ENCODE results near the gene L1CAM.

L1CAM gene

DNA sequence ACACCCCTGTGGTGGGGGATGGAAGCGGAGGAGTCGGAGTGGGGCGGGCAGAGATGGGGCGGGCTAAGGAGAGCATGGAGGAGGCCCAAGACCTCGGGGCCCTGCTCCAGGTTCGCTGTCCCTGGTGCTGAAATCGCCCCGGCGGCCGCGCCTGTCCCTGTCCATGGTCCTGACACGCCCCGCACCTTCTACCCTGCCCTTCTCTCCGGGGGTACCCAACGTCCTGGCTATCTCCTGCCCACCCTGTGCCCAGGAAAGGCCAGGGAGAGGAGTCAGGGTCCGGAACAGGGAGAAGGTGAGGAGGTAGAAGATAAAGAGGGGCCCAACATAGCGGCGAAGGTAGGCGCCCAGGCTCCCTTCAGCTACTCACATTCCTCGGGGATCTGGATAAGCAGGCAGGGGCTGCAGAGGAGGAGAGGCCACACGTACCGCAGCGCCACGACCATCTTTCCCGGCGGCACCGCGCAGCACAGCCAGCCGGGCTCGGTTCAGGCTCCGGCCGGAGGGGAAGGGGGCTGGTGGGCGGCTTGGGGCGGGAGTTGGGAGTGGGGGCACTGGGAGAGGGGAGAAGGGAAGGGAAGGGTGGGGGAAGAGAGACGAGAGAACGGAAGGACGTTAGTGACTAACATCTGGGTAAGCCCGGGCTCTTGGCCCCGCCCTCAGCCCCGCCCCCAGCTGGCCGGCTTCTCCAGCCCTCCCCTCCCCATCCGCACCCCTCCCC lies 10.4 kb downstream of the L1CAM start:
- DNase-seq: peak; percentile 62

DNA sequence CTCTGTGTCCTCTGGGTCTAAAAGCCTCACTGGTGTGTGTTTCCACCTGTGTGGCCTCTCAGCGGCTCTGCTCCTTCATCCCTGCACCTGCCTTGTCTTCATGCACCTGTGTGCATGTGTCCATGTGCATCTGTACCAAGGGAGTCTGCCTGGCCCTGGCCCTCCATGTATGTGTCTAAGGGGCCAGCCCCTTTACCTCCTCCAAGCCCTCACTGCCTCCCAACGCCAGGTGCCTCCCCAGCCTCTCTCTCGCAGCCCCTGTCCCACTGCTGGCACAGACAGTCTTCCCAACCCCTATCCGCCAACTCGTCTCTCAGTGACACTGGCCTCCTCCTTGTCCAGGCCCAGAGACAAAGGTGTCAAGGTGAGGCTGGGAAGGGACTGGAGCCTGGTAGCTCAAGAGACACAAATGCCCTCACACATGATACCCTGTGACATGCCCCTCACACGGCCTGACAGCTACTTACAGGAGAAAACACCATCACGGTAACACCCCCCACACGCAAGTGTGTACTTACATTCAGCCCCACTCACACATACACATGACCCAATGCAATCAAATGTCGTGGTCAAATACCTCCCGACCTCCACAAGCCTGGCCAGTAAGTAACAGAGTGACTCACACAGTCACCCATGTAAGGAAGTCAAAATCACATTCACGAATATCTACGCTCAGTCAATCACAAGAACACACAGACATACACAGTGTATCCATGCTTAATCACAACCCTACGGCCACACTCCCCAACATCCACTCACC lies 11.4 kb downstream of the L1CAM start:
- no peak for DNase-seq

DNA sequence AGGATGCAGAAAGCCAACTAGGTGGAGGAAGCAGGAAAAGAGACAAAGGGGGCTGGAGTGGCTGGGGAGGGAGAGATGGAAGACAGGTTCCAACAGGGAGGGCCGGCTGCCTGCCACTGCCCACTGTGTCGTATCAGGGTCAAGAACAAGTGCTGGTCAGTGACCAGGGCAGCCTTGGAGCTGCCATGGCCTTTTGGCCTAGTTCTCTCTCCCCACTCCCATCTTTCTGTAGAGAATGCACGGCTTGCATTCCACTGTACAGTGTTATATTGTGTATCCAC lies 11.9 kb downstream of the L1CAM start:
- DNase-seq: no peak

DNA sequence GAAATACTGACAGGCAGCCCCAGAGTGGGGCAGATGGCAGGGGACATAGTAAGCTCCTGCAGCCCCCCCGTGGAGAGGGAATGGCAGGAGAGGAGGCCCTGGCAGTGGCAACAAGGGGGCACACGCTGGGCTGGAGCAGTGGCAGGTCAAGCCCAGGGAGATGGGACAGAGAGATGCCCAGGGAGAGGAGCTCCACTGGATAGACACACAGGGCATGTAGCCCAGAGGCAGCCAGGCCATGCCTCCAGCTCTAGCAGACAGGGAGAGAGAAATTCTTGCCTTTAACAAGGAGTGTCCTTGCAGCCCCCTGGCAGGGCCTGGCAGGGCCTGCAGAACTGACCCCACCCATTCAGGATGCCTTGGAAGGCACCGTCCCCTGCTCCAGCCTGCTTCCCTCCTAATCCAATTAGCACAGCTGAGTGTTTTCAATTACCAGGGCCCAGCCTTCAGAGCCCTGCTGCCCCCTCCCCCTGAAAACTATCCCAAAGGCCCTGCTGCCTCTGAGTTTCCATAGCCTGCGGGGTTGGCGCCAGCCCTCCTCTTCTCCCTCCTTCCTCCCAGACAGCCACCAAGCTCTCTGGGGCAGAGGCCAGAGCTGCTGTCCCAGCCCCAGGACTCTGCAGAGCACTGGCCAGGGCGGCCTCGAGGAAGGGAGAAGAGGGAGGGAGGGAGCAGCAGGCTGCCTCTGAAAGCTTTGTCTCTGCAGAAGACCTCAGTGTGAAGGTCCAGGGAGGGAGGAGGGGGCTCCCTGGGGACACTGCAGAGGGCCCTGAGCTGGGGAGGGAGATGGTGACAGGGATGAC lies 12.5 kb downstream of the L1CAM start:
- no peak for DNase-seq

DNA sequence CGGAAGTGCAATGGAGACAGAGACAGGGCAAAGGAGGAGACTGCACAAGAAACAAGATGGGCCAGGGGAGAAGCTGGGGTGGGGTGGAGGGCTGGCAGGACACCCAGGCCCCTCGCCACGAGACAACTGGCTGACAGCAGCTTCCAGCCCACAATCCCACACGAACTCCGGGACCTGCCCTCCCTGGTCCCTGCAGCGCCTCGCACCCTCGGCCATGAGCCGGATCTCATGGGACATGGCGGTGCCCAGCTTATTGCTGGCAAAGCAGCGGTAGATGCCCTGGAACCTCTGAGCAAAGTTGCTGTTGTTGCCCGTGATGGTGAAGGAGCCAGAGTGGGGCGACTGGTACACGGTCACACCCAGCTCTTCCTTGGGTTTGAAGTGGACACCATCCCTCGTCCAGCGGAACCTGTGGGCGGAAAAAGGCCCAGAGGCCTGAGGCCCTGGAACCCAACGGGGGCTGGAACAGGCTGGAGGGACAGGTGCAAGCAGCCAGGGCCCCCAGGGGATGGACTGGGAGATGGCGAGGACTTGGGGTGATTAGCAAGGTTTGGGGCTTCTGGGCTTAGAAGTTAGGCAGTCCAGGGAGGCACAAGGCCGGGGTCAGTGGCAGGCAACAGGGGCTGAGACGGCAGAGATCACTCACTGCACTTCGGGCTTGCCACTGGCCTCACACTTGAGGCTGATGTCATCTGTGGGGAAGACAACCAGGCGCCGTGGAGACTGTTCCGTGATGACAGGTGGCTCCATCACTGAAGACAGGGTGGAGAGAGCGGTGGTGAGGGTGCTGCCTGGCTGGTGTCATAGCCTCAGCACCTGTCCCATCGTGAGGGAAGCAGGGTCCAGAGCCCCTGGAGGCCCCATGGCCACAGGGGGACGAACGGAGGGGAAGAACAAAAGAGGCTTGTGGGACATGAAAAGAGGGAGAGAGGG lies 13.8 kb downstream of the L1CAM start:
- DNase-seq: no peak

- DNase-seq: no peak
Measured at GRCh38 chrX:153871451-153871850, 14.5 kb downstream of the L1CAM start.

GRCh38 chrX:153870791-153871360 lies 15.1 kb downstream of the L1CAM start:
- no peak for DNase-seq

GRCh38 chrX:153870288-153870690 lies 15.7 kb downstream of the L1CAM start:
- no peak for DNase-seq

- DNase-seq: no peak
Measured at GRCh38 chrX:153869473-153870287, 16.3 kb downstream of the L1CAM start.

- no peak for DNase-seq
Measured at GRCh38 chrX:153868576-153869472, 17.1 kb downstream of the L1CAM start.

DNA sequence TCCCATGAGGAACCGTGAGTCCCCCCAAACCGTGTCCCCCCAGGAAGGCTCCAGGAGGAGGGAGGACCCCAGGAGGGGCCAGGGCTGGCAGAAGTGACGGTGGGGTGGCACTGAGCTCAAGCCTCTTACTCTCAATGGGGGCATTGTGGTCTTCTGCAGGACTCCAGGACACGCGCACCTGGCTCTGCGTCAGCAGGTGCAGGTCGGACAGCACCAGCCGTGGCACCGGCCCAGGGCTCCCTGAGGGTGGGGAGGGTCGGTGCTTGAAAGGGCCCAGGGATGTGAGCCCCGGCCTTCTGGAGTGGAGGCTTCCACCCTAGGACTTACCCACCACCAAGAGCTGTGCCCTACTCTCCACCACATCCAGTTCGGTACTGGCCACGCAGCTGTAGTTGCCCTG lies 18.3 kb downstream of the L1CAM start:
- DNase-seq: no peak

DNA sequence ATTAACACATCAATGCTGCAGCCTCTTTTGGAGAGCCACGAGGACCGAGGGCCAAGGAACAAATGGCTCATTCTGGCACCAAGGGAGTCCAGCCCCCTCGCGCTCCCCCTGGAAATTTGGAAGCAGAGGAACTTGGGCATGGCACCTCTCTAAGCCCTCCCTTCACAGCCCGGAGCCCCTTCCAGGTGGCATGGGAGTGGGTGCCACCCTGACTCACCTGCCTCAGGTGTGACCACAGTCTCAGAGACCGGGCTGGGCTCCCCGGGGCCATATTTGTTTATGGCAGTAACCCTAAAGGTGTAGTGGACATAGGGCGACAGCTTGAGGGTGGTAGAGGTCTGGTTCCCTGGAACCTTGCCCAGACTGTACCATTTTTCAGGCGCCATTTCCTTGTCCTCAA lies 18.8 kb downstream of the L1CAM start:
- no peak for DNase-seq

GRCh38 chrX:153866302-153867019 lies 19.5 kb downstream of the L1CAM start:
- no peak for DNase-seq

DNA sequence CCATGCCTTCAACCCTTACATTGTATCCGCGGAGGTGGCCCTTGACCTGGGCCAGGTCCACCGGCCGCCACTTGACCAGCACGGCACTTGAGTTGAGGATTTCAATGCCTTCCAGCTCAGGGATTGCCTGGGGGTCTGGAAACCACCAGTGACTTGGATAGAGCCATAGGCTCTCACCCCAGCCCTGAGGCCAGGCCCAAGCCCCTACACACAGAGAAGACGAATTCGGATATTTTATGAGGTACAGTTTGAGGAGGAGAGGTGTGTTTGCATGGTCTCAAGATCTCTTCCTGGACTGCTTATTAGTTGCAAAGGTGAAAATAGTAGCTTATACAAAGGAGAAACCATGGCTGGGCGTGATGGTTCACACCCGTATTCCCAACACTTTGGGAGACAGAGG lies 20.3 kb downstream of the L1CAM start:
- DNase-seq: no peak

GRCh38 chrX:153865321-153865580 lies 20.7 kb downstream of the L1CAM start:
- no peak for DNase-seq

DNA sequence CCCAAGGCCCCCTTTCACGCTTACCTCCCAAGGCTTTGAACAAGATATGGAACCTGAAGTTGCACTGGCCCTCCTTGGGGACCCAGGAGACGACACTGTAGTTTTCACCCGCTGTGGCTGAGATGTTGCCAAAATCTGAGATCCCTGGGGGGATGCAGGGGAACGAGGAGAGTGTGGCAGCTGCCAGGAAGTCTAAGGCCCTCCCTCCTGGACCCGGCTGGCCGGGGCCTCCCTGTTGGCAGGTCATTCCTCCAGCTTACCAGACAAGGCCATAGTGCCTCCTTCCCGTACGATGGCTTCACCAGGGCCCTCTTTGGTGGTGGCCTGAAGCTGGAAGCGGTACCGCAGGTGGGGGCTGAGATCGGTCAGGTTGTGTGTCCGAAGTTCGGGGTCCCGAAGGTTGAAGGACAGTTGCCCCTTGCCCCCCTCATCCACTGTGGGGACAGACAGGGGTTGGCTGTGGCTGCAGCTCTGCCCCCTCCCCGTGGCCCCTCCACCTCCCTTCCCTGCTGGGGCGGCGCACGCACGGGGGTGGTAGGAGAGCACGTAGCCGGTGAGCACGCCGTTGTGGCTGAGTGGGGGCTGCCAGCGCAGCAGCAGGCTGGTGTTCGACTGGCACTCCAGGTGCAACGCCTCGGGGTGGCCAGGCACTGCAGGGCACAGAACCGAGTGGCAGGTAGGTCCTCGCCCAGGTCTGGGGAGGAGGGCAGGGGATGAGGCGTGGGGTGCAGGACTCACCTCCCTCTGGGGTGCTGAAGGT lies 21.2 kb downstream of the L1CAM start:
- DNase-seq: no peak

GRCh38 chrX:153864101-153864500 lies 21.9 kb downstream of the L1CAM start:
- DNase-seq: no peak

GRCh38 chrX:153863251-153863991 lies 22.6 kb downstream of the L1CAM start:
- no peak for DNase-seq
